Measurements from ENCODE around the gene SEMA4A.
"Not testable (repeated sequence)": the region's sequence is repeated elsewhere in the genome, so short reads cannot be mapped to it uniquely, and the experiment has no call there.

- not testable (repeated sequence) for TF ChIP-seq CTCF (IDR thresholded peaks at IDR 0.05; ENCODE audit: low read depth, low read length, poor library complexity, severe bottlenecking); EZH2phosphoT487 (IDR thresholded peaks at IDR 0.05; ENCODE audit: borderline replicate concordance, low read length)
These were observed 36.9 kb downstream of the SEMA4A start for GRCh38 chr1:156190265-156190664.

Measured in DOHH2 (cell line).